H1 (cell line): ENCODE data around the gene ADARB2. TPM values are rescaled to one million over a fixed set of nuclear protein-coding genes. Genes with fewer than 3 reads are reported as not detected.

Source experiments
- CTCF ChIA-PET: fragments of 300-600 bp; sonication (Branson Sonifier 250); formaldehyde crosslinking; loops from one replicate; lab custom pipeline; 2021; ENCODE audit not compliant: partially characterized antibody; lab: Charles Lee
- POLR2A ChIA-PET: fragments of 300-600 bp; sonication (Branson Sonifier 250); formaldehyde crosslinking; loops from one replicate; lab custom pipeline; 2021; ENCODE audit warnings: inconsistent platforms; ENCODE audit not compliant: partially characterized antibody; lab: Charles Lee
- DNase-seq, 2 experiments: peaks; one replicate each; pipeline versions ENCODE4 v3.0.0 to v3.0.0-alpha.2; 2010 to 2022; ENCODE audit warnings: low spot score in 2 of 2, low read depth in 1 of 2, mixed read lengths in 1 of 2
- FAIRE-seq: peaks from 2 replicates; lab custom pipeline; 2011; peaks lifted over from hg19 to GRCh38; lab: Jason Lieb, UNC
- H2AFZ ChIP-seq: 2 replicates; pipeline ENCODE4 v1.8.1; 2012; ENCODE audit warnings: low read length, inconsistent platforms
- H2AK5ac ChIP-seq: 2 replicates; pipeline ENCODE4 v1.6.1; 2013; ENCODE audit warnings: low read depth, low read length
- H2BK120ac ChIP-seq: replicated peaks from 2 replicates; pipeline ENCODE3; 2013; ENCODE audit warnings: low read depth, low read length, inconsistent platforms
- H2BK12ac ChIP-seq: 2 replicates; pipeline ENCODE4 v1.6.1; 2013; ENCODE audit warnings: low read depth, low read length
- H2BK15ac ChIP-seq: 2 replicates; pipeline ENCODE4 v1.6.1; 2013; ENCODE audit warnings: low read length
- H2BK20ac ChIP-seq: 2 replicates; pipeline ENCODE4 v1.6.1; 2013; ENCODE audit warnings: low read length
- H2BK5ac ChIP-seq: 2 replicates; pipeline ENCODE4 v1.6.1; 2013; ENCODE audit warnings: low read depth, low read length
- H3K14ac ChIP-seq: 2 replicates; pipeline ENCODE4 v1.6.1; 2013; ENCODE audit warnings: inconsistent platforms; ENCODE audit not compliant: insufficient read length
- H3K18ac ChIP-seq: 2 replicates; pipeline ENCODE4 v1.6.1; 2013; ENCODE audit warnings: low read length; ENCODE audit errors: extremely low read depth
- H3K23ac ChIP-seq: 2 replicates; pipeline ENCODE4 v1.6.1; 2013; ENCODE audit warnings: inconsistent platforms; ENCODE audit not compliant: insufficient read length
- H3K23me2 ChIP-seq: 2 replicates; pipeline ENCODE4 v1.6.1; 2013; ENCODE audit warnings: low read depth, low read length
- H3K27ac ChIP-seq: 2 replicates; pipeline ENCODE4 v1.6.1; 2011; ENCODE audit warnings: low read depth, low read length, inconsistent platforms
- H3K27me3 ChIP-seq, 4 experiments: replicated peaks in 1 of 4; 1 replicate in 1 of 4; 2 replicates in 3 of 4; pipeline versions ENCODE4 v1.6.1 to v1.8.1; 2011 to 2013; ENCODE audit warnings: low read length in 3 of 4, mild to moderate bottlenecking in 3 of 4, inconsistent platforms in 2 of 4, mixed read lengths in 2 of 4, moderate library complexity in 1 of 4; ENCODE audit not compliant: control insufficient read depth in 3 of 4, insufficient read depth in 3 of 4; ENCODE audit errors: extremely low read depth in 1 of 4
- H3K36me3 ChIP-seq, 4 experiments: 2 replicates each; pipeline versions ENCODE4 v1.6.1 to v1.8.1; 2011 to 2013; ENCODE audit warnings: mild to moderate bottlenecking in 4 of 4, low read length in 3 of 4, moderate library complexity in 2 of 4, control low read depth in 1 of 4, inconsistent platforms in 1 of 4; ENCODE audit not compliant: insufficient read depth in 4 of 4, control insufficient read depth in 2 of 4
- H3K4ac ChIP-seq: replicated peaks from 2 replicates; pipeline ENCODE3; 2013; ENCODE audit warnings: low read length, low read depth, mixed read lengths, inconsistent platforms; ENCODE audit not compliant: insufficient read length
- H3K4me1 ChIP-seq, 4 experiments: replicated peaks in 1 of 4; 1 replicate in 1 of 4; 2 replicates in 3 of 4; pipeline versions ENCODE4 v1.6.1 to v1.8.1; 2011 to 2013; ENCODE audit warnings: low read length in 3 of 4, inconsistent platforms in 2 of 4, mixed read lengths in 1 of 4; ENCODE audit not compliant: insufficient read depth in 4 of 4, control insufficient read depth in 3 of 4
- H3K4me2 ChIP-seq, 2 experiments: 2 replicates each; pipeline versions ENCODE4 v1.6.1 to v1.8.1; 2011 to 2013; ENCODE audit warnings: low read depth in 2 of 2, low read length in 2 of 2, control low read depth in 1 of 2, inconsistent platforms in 1 of 2, mild to moderate bottlenecking in 1 of 2; ENCODE audit not compliant: insufficient read depth in 1 of 2
- H3K4me3 ChIP-seq, 4 experiments: fragments of 200-600, 300-600 bp in 1 of 4; sonication (generic), shearing (Covaris generic), sonication (Bioruptor Twin) in 1 of 4; 2 replicates each; pipeline versions ENCODE4 v1.5.1 to v1.8.1; 2011 to 2016; ENCODE audit warnings: low read length in 4 of 4, low read depth in 3 of 4, control low read depth in 2 of 4, inconsistent platforms in 2 of 4, mild to moderate bottlenecking in 2 of 4, mixed read lengths in 1 of 4, moderate library complexity in 1 of 4; ENCODE audit not compliant: insufficient read depth in 2 of 4; ENCODE audit errors: extremely low read depth in 1 of 4
- H3K56ac ChIP-seq: replicated peaks from 2 replicates; pipeline ENCODE3; 2013; ENCODE audit warnings: low read depth, mild to moderate bottlenecking, mixed read lengths, low read length, inconsistent platforms; ENCODE audit not compliant: insufficient read length
- H3K79me1 ChIP-seq: 2 replicates; pipeline ENCODE4 v1.6.1; 2013; ENCODE audit warnings: low read depth, low read length, control low read depth
- H3K79me2 ChIP-seq, 2 experiments: 2 replicates each; pipeline versions ENCODE4 v1.6.1 to v1.8.1; 2012 to 2013; ENCODE audit warnings: low read length in 2 of 2, mild to moderate bottlenecking in 2 of 2, inconsistent platforms in 1 of 2; ENCODE audit not compliant: insufficient read depth in 2 of 2, control insufficient read depth in 1 of 2
- H3K9ac ChIP-seq, 4 experiments: replicated peaks in 1 of 4; 1 replicate in 1 of 4; 2 replicates in 3 of 4; pipeline versions ENCODE4 v1.6.1 to v1.8.1; 2011 to 2013; ENCODE audit warnings: low read depth in 3 of 4, low read length in 3 of 4, control low read depth in 2 of 4, mild to moderate bottlenecking in 2 of 4, moderate library complexity in 2 of 4, inconsistent platforms in 1 of 4; ENCODE audit errors: extremely low read depth in 1 of 4
- H3K9me3 ChIP-seq, 2 experiments: 2 replicates each; pipeline versions ENCODE4 v1.6.1 to v1.8.1; 2012 to 2013; ENCODE audit warnings: mild to moderate bottlenecking in 2 of 2, moderate library complexity in 2 of 2, control low read depth in 1 of 2, inconsistent platforms in 1 of 2, low read depth in 1 of 2, low read length in 1 of 2, mixed read lengths in 1 of 2; ENCODE audit not compliant: insufficient read depth in 2 of 2
- H4K20me1 ChIP-seq, 2 experiments: replicated peaks in 1 of 2; 2 replicates each; pipeline versions ENCODE3 to v1.8.1; 2011 to 2013; ENCODE audit warnings: inconsistent platforms in 2 of 2, low read length in 2 of 2, mild to moderate bottlenecking in 1 of 2; ENCODE audit not compliant: insufficient read depth in 2 of 2, control insufficient read depth in 1 of 2
- H4K5ac ChIP-seq: 2 replicates; pipeline ENCODE4 v1.6.1; 2013; ENCODE audit warnings: low read length, low read depth, mixed read lengths, inconsistent platforms; ENCODE audit not compliant: insufficient read length
- H4K8ac ChIP-seq: 2 replicates; pipeline ENCODE4 v1.8.0; 2013; ENCODE audit warnings: mild to moderate bottlenecking, moderate library complexity, low read length, inconsistent platforms; ENCODE audit not compliant: insufficient read depth; ENCODE audit errors: extremely low read depth
- H4K91ac ChIP-seq: replicated peaks from 2 replicates; pipeline ENCODE3; 2013; ENCODE audit warnings: low read length, mixed read lengths, inconsistent platforms; ENCODE audit not compliant: insufficient read length
- CEBPB ChIP-seq: IDR thresholded peaks from 2 replicates; pipeline ENCODE4 v1.6.1; 2012; ENCODE audit warnings: low read depth, low read length
- CHD1 ChIP-seq: IDR thresholded peaks from 2 replicates; pipeline ENCODE4 v1.6.1; 2012; ENCODE audit warnings: low read depth, low read length, improper control_type of control experiment
- GABPA ChIP-seq: IDR thresholded peaks from 2 replicates; pipeline ENCODE4 v1.6.1; 2011; ENCODE audit warnings: mild to moderate bottlenecking, low read length, moderate library complexity, borderline replicate concordance; ENCODE audit not compliant: insufficient read depth
- GTF2F1 ChIP-seq: IDR thresholded peaks from 2 replicates; pipeline ENCODE4 v1.6.1; 2012; ENCODE audit warnings: low read depth, low read length, improper control_type of control experiment, borderline replicate concordance
- HDAC6 ChIP-seq: IDR thresholded peaks from one replicate; pipeline ENCODE4 v1.7.1; 2012; ENCODE audit warnings: low read depth, mild to moderate bottlenecking, inconsistent platforms, low read length, moderate library complexity
- KDM4A ChIP-seq: IDR thresholded peaks from one replicate; pipeline ENCODE4 v1.7.1; 2012; ENCODE audit warnings: low read depth, mild to moderate bottlenecking, moderate library complexity, low read length, inconsistent platforms; ENCODE audit not compliant: severe bottlenecking
- MAX ChIP-seq: IDR thresholded peaks from 2 replicates; pipeline ENCODE4 v1.6.1; 2012; ENCODE audit warnings: inconsistent platforms
- NANOG ChIP-seq: IDR thresholded peaks from 2 replicates; pipeline ENCODE4 v1.6.1; 2011; ENCODE audit warnings: low read length, low read depth, mild to moderate bottlenecking, inconsistent platforms; ENCODE audit not compliant: insufficient read depth, poor library complexity, severe bottlenecking
- NRF1 ChIP-seq: IDR thresholded peaks from 2 replicates; pipeline ENCODE4 v1.6.1; 2011; ENCODE audit warnings: mild to moderate bottlenecking, low read depth, low read length, improper control_type of control experiment
- PHF8 ChIP-seq: fragments of 200-600 bp; sonication (generic); conservative IDR thresholded peaks from 2 replicates; pipeline ENCODE4 v1.7.1; 2012; ENCODE audit warnings: low read depth, mild to moderate bottlenecking, inconsistent platforms, low read length, moderate library complexity
- TAF1 ChIP-seq: IDR thresholded peaks from 2 replicates; pipeline ENCODE4 v1.6.1; 2011; ENCODE audit warnings: mild to moderate bottlenecking, low read depth, low read length
- YY1 ChIP-seq: IDR thresholded peaks from 2 replicates; pipeline ENCODE4 v1.6.1; 2011; ENCODE audit warnings: low read depth, mild to moderate bottlenecking, low read length
- WGBS, 2 experiments: shearing (Covaris generic) in 1 of 2; methylation state at CpG; one replicate each; pipeline versions ENCODE4 v1.1.6 to v1.1.7; 2013 to 2015; ENCODE audit warnings: low lambda C conversion rate in 2 of 2, mixed read lengths in 2 of 2, inconsistent platforms in 1 of 2, low coverage in 1 of 2, missing lambda C conversion rate in 1 of 2; ENCODE audit not compliant: insufficient replicate concordance in 2 of 2, insufficient coverage in 1 of 2, insufficient read length in 1 of 2; ENCODE audit errors: extremely low coverage in 1 of 2, missing lambda C conversion rate in 1 of 2; 5-methylcytosine and 5-hydroxymethylcytosine counted together
- polyA plus RNA-seq, 7 experiments: library from polyadenylated mRNA; depleted of rRNA in 3 of 7; stranded (reverse) in 5 of 7; unstranded in 2 of 7; fragments of >200 nt in 5 of 7; fragments of 200-250 nt in 2 of 7; gene quantifications; 1 replicate in 5 of 7; 2 replicates in 1 of 7; 4 replicates in 1 of 7; pipeline versions ENCODE4 v1.2.1 to v1.2.3, GENCODE V29; 2011 to 2013; ENCODE audit warnings: missing spikeins in 2 of 7, mixed read lengths in 2 of 7
- total RNA-seq: library from RNA; stranded (reverse); fragmentation: NEBNext Ultra II Directional; extraction: Animal tissue kit (Norgen Biotek cat#: 25700); gene quantifications from 2 replicates; pipeline ENCODE4 v1.2.1, GENCODE V29; 2021

Gene ADARB2
- total and polyA plus RNA-seq, 2 of the 8 experiments (the other 6 are each of a cell fraction or from before 2014, with no cell fraction given), result 2.2 to 2.8 TPM

- peaks cover 0 to 4% (median 0%) of the 10 kb centered on the region in 4 experiments; a peak in 1 of 7 replicates for H3K27me3 ChIP-seq
- H2AK5ac ChIP-seq, result no peak overlapping the region
- DNase-seq (no peak), FAIRE-seq (no peak)
- no peak overlapping the region for H3K4me2 ChIP-seq
- H3K9me3 ChIP-seq, result no peaks in the 10 kb centered on the region
- WGBS, 2 experiments, result 82% methylated on average over 17 of the region's 18 CpGs; no CpG with 5 or more reads in 1 of the 2 experiments
- CTCF ChIA-PET, result interaction anchor here (1.1 kb wide), 1 partner anchor 111 kb away, joined by 3 read pairs; no protein-coding TSS in a partner anchor
- no peak overlapping the region for H3K23ac ChIP-seq
- no peak overlapping the region for H2BK20ac ChIP-seq
- H3K18ac ChIP-seq, result no peak overlapping the region
- H2AFZ ChIP-seq, result no peak overlapping the region
- peaks cover 0 to 2% of the 10 kb centered on the region in 2 experiments for H4K20me1 ChIP-seq
- no peak overlapping the region for H2BK120ac ChIP-seq
- H3K79me2 ChIP-seq, result no peaks in the 10 kb centered on the region
- no peak overlapping the region for H3K56ac ChIP-seq
- no peak overlapping the region for H3K14ac ChIP-seq
- H3K79me1 ChIP-seq, result no peaks in the 10 kb centered on the region
- H3K4me1 ChIP-seq, result no peaks in the 10 kb centered on the region; a peak in 1 of 7 replicates
- no peak overlapping the region for H2BK12ac ChIP-seq
- no peak overlapping the region for H2BK5ac ChIP-seq
- H3K9ac ChIP-seq, result no peak overlapping the region
- H3K36me3 ChIP-seq, result no peaks in the 10 kb centered on the region; a peak in 1 of 8 replicates
- no peak overlapping the region; the same call in 1 of the 2 replicates for H2BK15ac ChIP-seq
- H4K5ac ChIP-seq, result no peak overlapping the region
- no peak overlapping the region for H3K4me3 ChIP-seq
- no peak overlapping the region for H3K4ac ChIP-seq
- H4K8ac ChIP-seq, result no peak overlapping the region
- H4K91ac ChIP-seq, result no peak overlapping the region
- POLR2A ChIA-PET, result no interaction called here
- H3K27ac ChIP-seq, result no peak overlapping the region
- peaks cover 2% of the 10 kb centered on the region; the same call in 1 of the 2 replicates for H3K23me2 ChIP-seq
- TF ChIP-seq HDAC6 (no peak), NANOG (no peak), CHD1 (no peak), YY1 (no peak), KDM4A (no peak), CEBPB (no peak), MAX (no peak), PHF8 (no peak), GTF2F1 (no peak), NRF1 (no peak), TAF1 (no peak), GABPA (no peak)
These were observed 205.3 kb downstream of the ADARB2 start for GRCh38 chr10:1531883-1532597.
